Duodenal mucosa (tissue), 2 donors: Measurements from ENCODE around the gene AS3MT.

Experiments
- H3K27ac ChIP-seq: one replicate; pipeline ENCODE4 v1.7.0; 2013; ENCODE audit warnings: low read depth, low read length
- H3K27me3 ChIP-seq, 2 donors: one replicate each; pipeline ENCODE4 v1.7.0; 2013; ENCODE audit warnings: low read length in 2 of 2, control low read depth in 1 of 2; ENCODE audit not compliant: insufficient read depth in 2 of 2, control insufficient read depth in 1 of 2
- H3K36me3 ChIP-seq, 2 donors: one replicate each; pipeline ENCODE4 v1.7.0; 2013; ENCODE audit warnings: low read length in 2 of 2, control low read depth in 1 of 2; ENCODE audit not compliant: insufficient read depth in 2 of 2, control insufficient read depth in 1 of 2
- H3K4me1 ChIP-seq, 2 donors: one replicate each; pipeline ENCODE4 v1.7.0; 2013; ENCODE audit warnings: low read length in 2 of 2, control low read depth in 1 of 2; ENCODE audit not compliant: insufficient read depth in 2 of 2, control insufficient read depth in 1 of 2
- H3K4me3 ChIP-seq, 2 donors: one replicate each; pipeline ENCODE4 v1.7.0; 2013; ENCODE audit warnings: low read length in 2 of 2, low read depth in 1 of 2
- H3K9ac ChIP-seq, 2 donors: one replicate each; pipeline ENCODE4 v1.7.0; 2013; ENCODE audit warnings: low read length in 2 of 2, low read depth in 1 of 2
- H3K9me3 ChIP-seq, 2 donors: one replicate each; pipeline ENCODE4 v1.7.0; 2013; ENCODE audit warnings: low read length in 2 of 2, control low read depth in 1 of 2; ENCODE audit not compliant: control insufficient read depth in 1 of 2

AS3MT gene

DNA sequence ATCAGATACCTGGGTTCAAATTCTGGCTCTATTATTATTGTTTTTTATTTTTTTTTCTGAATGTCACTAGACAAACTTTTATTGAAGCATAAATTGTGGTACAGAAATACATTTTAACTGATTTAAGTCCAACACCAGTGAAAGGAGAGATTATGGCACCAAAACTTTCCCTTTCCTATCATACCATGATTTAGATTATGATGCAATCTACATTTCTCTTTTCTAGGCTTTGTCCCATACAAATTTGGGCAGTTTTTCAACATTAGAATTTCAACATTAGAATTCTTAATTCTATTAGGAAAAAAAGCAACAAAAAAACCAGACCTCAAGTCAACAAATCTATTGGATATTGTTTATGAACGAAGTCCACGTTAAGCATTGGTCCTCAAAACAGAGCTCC, 11.0 kb downstream of the AS3MT start:
- Histone ChIP-seq H3K9ac (no peak overlapping the region), H3K4me1 (no peaks in the 10 kb centered on the region), H3K27me3 (no peaks in the 10 kb centered on the region), H3K36me3 (peaks cover 4 to 6% of the 10 kb centered on the region in 2 donors), H3K4me3 (no peak overlapping the region), H3K27ac (no peak overlapping the region), H3K9me3 (no peaks in the 10 kb centered on the region)

DNA sequence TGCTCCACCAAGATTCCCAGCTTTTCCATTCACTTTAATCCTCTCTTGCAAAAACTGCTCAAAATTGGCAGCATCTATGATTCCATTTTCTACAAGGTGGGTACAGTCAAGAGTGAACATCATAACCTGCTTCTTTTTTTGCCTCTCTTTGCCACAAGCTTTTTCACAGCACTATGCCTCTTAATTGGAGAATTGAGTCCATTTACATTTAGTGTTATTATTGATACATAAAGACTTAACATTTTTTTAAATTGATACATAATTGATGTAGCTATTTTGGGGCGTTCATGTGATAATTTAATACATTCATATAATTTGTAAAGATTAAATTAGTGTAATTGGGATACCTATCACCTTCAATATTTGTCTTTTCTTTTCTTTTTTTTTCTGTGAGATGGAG, 18.8 kb downstream of the AS3MT start:
- H3K27me3 ChIP-seq: no peaks in the 10 kb centered on the region
- H3K4me1 ChIP-seq: no peaks in the 10 kb centered on the region
- no peak overlapping the region for H3K9ac ChIP-seq
- H3K27ac ChIP-seq: no peak overlapping the region
- H3K9me3 ChIP-seq: no peaks in the 10 kb centered on the region
- no peaks in the 10 kb centered on the region for H3K36me3 ChIP-seq
- H3K4me3 ChIP-seq: no peak overlapping the region

GRCh38 chr10:102894466-102895213, 25.4 kb downstream of the AS3MT start:
- Histone ChIP-seq H3K27me3 (no peaks in the 10 kb centered on the region), H3K9ac (no peak overlapping the region), H3K36me3 (no peaks in the 10 kb centered on the region), H3K9me3 (no peaks in the 10 kb centered on the region), H3K27ac (no peak overlapping the region), H3K4me3 (no peak overlapping the region), H3K4me1 (no peaks in the 10 kb centered on the region)

GRCh38 chr10:102900006-102900405, 30.7 kb downstream of the AS3MT start:
- Histone ChIP-seq H3K4me3 (no peak overlapping the region), H3K9me3 (no peaks in the 10 kb centered on the region), H3K36me3 (no peaks in the 10 kb centered on the region), H3K27ac (no peak overlapping the region), H3K9ac (no peak overlapping the region), H3K4me1 (no peaks in the 10 kb centered on the region), H3K27me3 (no peaks in the 10 kb centered on the region)

- Histone ChIP-seq H3K9me3 (no peaks in the 10 kb centered on the region), H3K4me3 (no peak overlapping the region), H3K4me1 (no peaks in the 10 kb centered on the region), H3K9ac (no peak overlapping the region), H3K36me3 (no peaks in the 10 kb centered on the region), H3K27me3 (no peaks in the 10 kb centered on the region), H3K27ac (no peak overlapping the region)
Measured at GRCh38 chr10:102904346-102904745, 35.1 kb downstream of the AS3MT start.

DNA sequence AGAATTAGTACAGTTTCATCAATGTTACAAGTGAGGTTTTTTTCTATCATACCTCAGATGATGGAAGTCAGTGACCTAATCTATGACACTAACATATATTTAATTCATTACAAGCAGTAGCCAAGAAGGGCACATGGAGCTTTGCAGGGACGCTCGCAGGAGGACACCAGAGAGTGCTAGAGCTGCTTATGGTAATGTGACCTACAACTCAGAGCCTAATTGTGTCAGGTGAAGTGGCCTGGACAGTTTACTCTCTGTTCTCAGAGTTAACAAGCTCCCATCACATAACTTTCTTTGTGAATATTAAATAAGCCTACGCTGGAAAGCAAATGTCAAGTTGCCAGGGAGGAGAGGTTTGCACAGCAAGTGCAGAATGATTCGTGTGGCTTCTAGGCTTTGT, 37.2 kb downstream of the AS3MT start:
- H3K4me3 ChIP-seq: no peak overlapping the region
- H3K36me3 ChIP-seq: no peaks in the 10 kb centered on the region
- no peak overlapping the region for H3K27ac ChIP-seq
- H3K9me3 ChIP-seq: no peaks in the 10 kb centered on the region
- H3K27me3 ChIP-seq: no peaks in the 10 kb centered on the region
- no peaks in the 10 kb centered on the region for H3K4me1 ChIP-seq
- no peak overlapping the region for H3K9ac ChIP-seq

DNA sequence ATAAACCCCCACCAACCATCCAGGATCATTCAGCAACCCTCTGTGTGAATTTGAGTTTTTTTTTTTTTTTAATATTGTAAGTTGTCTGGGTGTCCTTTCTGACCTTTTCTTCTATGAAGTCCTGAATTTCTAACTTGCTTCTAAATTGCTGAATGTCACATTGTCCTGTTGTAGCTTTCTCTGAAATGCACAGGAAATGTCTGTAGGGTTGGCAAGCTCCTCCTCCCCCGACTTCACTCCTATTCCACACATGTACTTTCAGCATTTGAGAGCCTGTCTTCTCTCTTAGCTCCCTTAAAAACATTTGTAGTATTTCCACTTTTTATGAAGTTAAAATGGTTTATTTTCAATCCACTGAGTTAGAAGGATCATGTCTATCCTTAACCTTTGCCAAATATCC, 45.5 kb downstream of the AS3MT start:
- no peak overlapping the region for H3K27ac ChIP-seq
- no peak overlapping the region for H3K4me3 ChIP-seq
- H3K9me3 ChIP-seq: no peaks in the 10 kb centered on the region
- peaks cover 11 to 19% of the 10 kb centered on the region in 2 donors for H3K4me1 ChIP-seq
- no peak overlapping the region for H3K9ac ChIP-seq
- no peaks in the 10 kb centered on the region for H3K27me3 ChIP-seq
- H3K36me3 ChIP-seq: no peaks in the 10 kb centered on the region

DNA sequence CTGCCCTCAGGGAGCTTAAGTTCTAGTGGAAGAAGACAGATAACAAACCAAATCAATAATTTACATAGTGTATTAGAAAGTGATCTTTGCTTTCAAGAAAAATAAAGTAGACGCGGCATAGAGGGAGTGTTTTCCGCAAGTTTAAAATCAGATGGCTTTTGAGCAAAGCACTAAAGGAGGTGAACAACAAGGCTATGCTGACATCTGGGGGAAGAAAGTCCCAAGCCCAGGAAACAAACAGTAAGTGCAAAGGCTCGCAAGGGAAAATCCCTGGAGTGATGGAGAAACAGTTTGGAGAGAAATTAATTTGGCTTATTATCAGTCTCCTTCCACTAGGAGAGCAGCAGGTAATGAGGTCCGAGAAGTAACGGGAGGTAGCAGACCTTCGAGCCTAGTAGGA, 46.9 kb downstream of the AS3MT start:
- H3K4me1 ChIP-seq: peaks cover 25 to 33% of the 10 kb centered on the region in 2 donors
- H3K9ac ChIP-seq: no peak overlapping the region
- no peaks in the 10 kb centered on the region for H3K36me3 ChIP-seq
- H3K9me3 ChIP-seq: no peaks in the 10 kb centered on the region
- no peaks in the 10 kb centered on the region for H3K27me3 ChIP-seq
- H3K4me3 ChIP-seq: peak overlapping the region in 1 of 2 donors; percentile 32
- no peak overlapping the region for H3K27ac ChIP-seq

DNA sequence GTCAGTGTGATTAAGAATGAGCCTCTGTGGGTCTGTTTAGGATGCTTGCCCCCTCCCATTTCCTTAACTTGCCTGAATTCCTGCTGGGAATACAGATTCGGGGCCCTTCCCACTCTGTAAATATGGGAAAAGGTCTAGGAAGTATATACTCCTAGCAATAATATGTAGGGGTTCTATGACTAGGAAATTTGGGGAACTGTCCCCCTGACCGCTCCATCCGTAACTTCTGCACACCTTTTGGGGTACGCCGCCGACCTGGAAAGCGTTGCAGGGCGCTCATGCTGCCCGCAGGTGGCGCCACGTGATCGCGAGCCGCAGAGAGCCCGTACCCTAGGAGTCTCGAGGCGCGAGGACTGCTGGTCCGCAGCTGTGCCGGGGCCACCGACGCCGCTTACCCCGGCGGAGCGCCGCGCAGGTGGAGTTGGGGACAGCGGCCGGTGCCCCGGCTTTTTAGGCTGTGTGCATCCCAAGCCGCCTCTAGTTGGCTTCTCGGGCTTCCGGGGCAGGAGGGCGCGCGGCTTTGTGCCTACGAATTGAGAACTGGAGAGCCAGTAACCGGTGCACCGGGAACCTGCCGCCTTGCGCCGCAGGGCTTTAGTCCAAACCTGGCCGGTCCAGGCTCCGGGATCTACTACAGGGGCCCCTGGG, 48.2 kb downstream of the AS3MT start:
- H3K4me3 ChIP-seq: peak overlapping the region; percentile 90 to 93
- peak overlapping the region; percentile 58 for H3K27ac ChIP-seq
- no peaks in the 10 kb centered on the region for H3K9me3 ChIP-seq
- peaks cover 30 to 35% of the 10 kb centered on the region in 2 donors for H3K4me1 ChIP-seq
- peak overlapping the region; percentile 48 to 51 for H3K9ac ChIP-seq
- no peaks in the 10 kb centered on the region for H3K27me3 ChIP-seq
- no peaks in the 10 kb centered on the region for H3K36me3 ChIP-seq

- Histone ChIP-seq H3K27ac (peak within 1 kb of the TSS; percentile 83), H3K27me3 (no peaks in the 10 kb centered on the region), H3K4me1 (peaks cover 37 to 41% of the 10 kb centered on the region in 2 donors), H3K9me3 (no peaks in the 10 kb centered on the region), H3K36me3 (no peaks in the 10 kb centered on the region), H3K4me3 (peak within 1 kb of the TSS; percentile 90 to 93), H3K9ac (peak within 1 kb of the TSS; percentile 56 to 70)
Measured at GRCh38 chr10:102917962-102918816, 48.9 kb downstream of the AS3MT start, which contains the start of gene CNNM2. TSS of gene CNNM2 (plus strand) at chr10:102918294. CDS start at chr10:102918481, 187 bp downstream.
